C4-2B (cell line): ENCODE data around the gene PILRB.

Experiments
- CTCF ChIP-seq: fragments of 450-650 bp; conservative IDR thresholded peaks from 2 replicates; pipeline ENCODE4 v1.5.1; 2017; ENCODE audit warnings: mild to moderate bottlenecking
- ZFX ChIP-seq: fragments of 450-650 bp; IDR thresholded peaks from 2 replicates; pipeline ENCODE4 v1.6.1; 2017

GRCh38 chr7:100358027-100358856, at the start of gene PILRB:
- TF ChIP-seq CTCF (no peak), ZFX (no peak)
